Measurements from ENCODE around the gene DRC3. TPM values are rescaled to one million over a fixed set of nuclear protein-coding genes. Genes with fewer than 3 reads are reported as not detected.

The DRC3 gene
- total and polyA plus RNA-seq, 4 donors = 0.61 to 1.5 (median 1.1) TPM

GRCh38 chr17:17924131-17924856 is 48.4 kb upstream of the DRC3 start:
- H3K27ac ChIP-seq (ENCODE audit: low read depth in 1 of 2, low read length in 2 of 2) = no peak overlapping the region
- H3K4me1 ChIP-seq (ENCODE audit: control insufficient read depth in 4 of 4, insufficient read depth in 4 of 4, low read length in 3 of 4) = peaks cover 6 to 43% (median 27%) of the 10 kb centered on the region in 4 donors
- no peaks in the 10 kb centered on the region for H3K27me3 ChIP-seq (ENCODE audit: control insufficient read depth in 4 of 4, insufficient read depth in 4 of 4, low read length in 3 of 4)
- WGBS = 97% methylated on average over 5 of the region's 5 CpGs
- no peak for DNase-seq (ENCODE audit: low spot score)
- no peaks in the 10 kb centered on the region for H3K36me3 ChIP-seq (ENCODE audit: control insufficient read depth in 4 of 4, insufficient read depth in 3 of 4, low read depth in 1 of 4, low read length in 3 of 4)
- no peaks in the 10 kb centered on the region for H3K9me3 ChIP-seq (ENCODE audit: control insufficient read depth in 4 of 4, low read length in 3 of 4)
- TF ChIP-seq RXRA (IDR thresholded peaks at IDR 0.05) = no peak
- TF ChIP-seq TAF1 (conservative IDR thresholded peaks at IDR 0.05) = no peak
- H3K9ac ChIP-seq (ENCODE audit: low read depth in 1 of 2, low read length in 2 of 2) = no peak overlapping the region
- H3K4me3 ChIP-seq (ENCODE audit: low read depth in 1 of 3, low read length in 3 of 3) = no peak overlapping the region

DNA sequence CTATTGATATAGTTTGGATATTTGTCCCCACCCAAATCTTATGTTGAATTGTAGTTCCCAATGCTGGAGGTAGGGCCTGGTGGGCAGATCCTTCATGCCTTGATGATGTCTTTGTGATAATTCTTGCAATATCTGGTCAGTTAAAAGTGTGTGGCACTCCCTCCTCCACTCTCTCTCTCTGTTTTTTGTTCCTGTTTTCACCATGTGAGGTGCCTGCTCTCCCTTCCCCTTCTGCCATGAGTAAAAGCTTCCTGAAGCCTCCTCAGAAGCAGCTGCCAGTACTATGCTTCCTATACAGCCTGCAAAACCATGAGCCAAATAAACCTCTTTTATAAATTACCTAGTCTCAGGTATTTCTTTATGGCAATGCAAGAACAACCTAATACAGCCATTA is 47.8 kb upstream of the DRC3 start:
- H3K27me3 ChIP-seq (ENCODE audit: control insufficient read depth in 4 of 4, insufficient read depth in 4 of 4, low read length in 3 of 4) = no peaks in the 10 kb centered on the region
- TF ChIP-seq RXRA (IDR thresholded peaks at IDR 0.05) (no peak), NR2F2 (IDR thresholded peaks at IDR 0.05) (no peak), GABPA (IDR thresholded peaks at IDR 0.05 in 1 of 2, conservative IDR thresholded peaks at IDR 0.05 in 1 of 2) (no peak), FOXA2 (IDR thresholded peaks at IDR 0.05) (no peak), EGR1 (IDR thresholded peaks at IDR 0.05; ENCODE audit: low read depth in 2 of 2) (no peak), JUND (IDR thresholded peaks at IDR 0.05) (no peak), CTCF (IDR thresholded peaks at IDR 0.05; ENCODE audit: low read depth, low read length, missing input control) (no peak)
- TF ChIP-seq, protein P1, sequence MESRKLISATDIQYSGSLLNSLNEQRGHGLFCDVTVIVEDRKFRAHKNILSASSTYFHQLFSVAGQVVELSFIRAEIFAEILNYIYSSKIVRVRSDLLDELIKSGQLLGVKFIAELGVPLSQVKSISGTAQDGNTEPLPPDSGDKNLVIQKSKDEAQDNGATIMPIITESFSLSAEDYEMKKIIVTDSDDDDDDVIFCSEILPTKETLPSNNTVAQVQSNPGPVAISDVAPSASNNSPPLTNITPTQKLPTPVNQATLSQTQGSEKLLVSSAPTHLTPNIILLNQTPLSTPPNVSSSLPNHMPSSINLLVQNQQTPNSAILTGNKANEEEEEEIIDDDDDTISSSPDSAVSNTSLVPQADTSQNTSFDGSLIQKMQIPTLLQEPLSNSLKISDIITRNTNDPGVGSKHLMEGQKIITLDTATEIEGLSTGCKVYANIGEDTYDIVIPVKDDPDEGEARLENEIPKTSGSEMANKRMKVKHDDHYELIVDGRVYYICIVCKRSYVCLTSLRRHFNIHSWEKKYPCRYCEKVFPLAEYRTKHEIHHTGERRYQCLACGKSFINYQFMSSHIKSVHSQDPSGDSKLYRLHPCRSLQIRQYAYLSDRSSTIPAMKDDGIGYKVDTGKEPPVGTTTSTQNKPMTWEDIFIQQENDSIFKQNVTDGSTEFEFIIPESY (IDR thresholded peaks at IDR 0.05) = no peak
- TF ChIP-seq, protein P2, sequence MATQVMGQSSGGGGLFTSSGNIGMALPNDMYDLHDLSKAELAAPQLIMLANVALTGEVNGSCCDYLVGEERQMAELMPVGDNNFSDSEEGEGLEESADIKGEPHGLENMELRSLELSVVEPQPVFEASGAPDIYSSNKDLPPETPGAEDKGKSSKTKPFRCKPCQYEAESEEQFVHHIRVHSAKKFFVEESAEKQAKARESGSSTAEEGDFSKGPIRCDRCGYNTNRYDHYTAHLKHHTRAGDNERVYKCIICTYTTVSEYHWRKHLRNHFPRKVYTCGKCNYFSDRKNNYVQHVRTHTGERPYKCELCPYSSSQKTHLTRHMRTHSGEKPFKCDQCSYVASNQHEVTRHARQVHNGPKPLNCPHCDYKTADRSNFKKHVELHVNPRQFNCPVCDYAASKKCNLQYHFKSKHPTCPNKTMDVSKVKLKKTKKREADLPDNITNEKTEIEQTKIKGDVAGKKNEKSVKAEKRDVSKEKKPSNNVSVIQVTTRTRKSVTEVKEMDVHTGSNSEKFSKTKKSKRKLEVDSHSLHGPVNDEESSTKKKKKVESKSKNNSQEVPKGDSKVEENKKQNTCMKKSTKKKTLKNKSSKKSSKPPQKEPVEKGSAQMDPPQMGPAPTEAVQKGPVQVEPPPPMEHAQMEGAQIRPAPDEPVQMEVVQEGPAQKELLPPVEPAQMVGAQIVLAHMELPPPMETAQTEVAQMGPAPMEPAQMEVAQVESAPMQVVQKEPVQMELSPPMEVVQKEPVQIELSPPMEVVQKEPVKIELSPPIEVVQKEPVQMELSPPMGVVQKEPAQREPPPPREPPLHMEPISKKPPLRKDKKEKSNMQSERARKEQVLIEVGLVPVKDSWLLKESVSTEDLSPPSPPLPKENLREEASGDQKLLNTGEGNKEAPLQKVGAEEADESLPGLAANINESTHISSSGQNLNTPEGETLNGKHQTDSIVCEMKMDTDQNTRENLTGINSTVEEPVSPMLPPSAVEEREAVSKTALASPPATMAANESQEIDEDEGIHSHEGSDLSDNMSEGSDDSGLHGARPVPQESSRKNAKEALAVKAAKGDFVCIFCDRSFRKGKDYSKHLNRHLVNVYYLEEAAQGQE (IDR thresholded peaks at IDR 0.05) = no peak
- H3K4me1 ChIP-seq (ENCODE audit: control insufficient read depth in 4 of 4, insufficient read depth in 4 of 4, low read length in 3 of 4) = peaks cover 6 to 42% (median 27%) of the 10 kb centered on the region in 4 donors
- H3K9ac ChIP-seq (ENCODE audit: low read depth in 1 of 2, low read length in 2 of 2) = no peak overlapping the region
- no peaks in the 10 kb centered on the region for H3K36me3 ChIP-seq (ENCODE audit: control insufficient read depth in 4 of 4, insufficient read depth in 3 of 4, low read depth in 1 of 4, low read length in 3 of 4)
- H3K4me3 ChIP-seq (ENCODE audit: low read depth in 1 of 3, low read length in 3 of 3) = no peak overlapping the region
- no peak overlapping the region for H3K27ac ChIP-seq (ENCODE audit: low read depth in 1 of 2, low read length in 2 of 2)
- DNase-seq (ENCODE audit: low spot score) = no peak
- H3K9me3 ChIP-seq (ENCODE audit: control insufficient read depth in 4 of 4, low read length in 3 of 4) = no peaks in the 10 kb centered on the region
